ENCODE results near the gene TTLL4.
A peak's percentile ranks its signal among the peaks of the same experiment; 100 is the strongest.

Gene TTLL4

DNA sequence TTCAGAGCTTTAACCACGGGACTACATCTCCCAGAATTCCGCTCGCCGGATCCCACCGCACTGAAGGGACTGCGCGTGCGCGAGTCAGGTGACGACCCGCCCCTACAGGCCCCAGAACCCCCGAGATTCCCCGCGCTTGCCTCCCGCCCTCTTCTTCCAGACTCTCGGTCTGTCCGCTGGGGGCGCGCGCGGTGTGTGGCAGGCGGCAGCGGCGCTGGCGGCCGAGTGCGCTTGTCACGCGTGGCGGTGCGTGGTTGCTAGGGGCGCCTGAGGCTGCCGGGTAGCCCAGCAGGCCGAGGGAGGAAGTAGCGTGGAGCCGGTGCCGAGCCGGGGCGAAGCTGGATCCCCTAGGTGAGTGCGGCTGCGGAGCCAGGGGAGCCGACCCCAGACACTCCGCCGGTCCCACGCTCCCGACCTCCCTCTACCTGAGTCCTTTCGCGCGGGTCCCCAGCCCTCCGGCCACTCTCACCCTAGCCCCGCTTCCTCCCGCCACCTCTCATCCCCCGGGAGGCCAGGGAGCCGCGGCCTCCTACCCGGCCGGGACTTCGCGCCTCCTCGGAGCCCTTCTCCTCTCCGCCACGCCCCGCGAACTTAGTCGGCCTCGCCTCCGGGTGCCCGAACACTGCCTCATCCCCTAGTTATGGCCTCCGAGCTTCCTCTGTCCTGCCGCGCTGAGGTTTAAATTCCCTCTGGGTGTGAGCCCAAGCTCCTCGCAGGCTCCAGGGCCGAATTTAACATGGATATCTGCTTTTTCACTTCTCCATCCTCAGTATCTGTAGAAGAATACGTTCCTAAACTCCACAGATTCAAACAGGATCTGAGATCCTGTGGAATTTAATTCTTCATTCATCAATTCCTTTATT, at the start of gene TTLL4:
Gene TTLL4, plus strand, starts transcription at position 149 of the 863 bp plus-strand sequence. CDS start 26,842 bp downstream, outside the sequence.
- peak; percentile 99 for DNase-seq

GRCh38 chr2:218662377-218662776, 48.3 kb upstream of the TTLL4 start:
- DNase-seq: no peak

GRCh38 chr2:218662827-218663226, 47.8 kb upstream of the TTLL4 start:
- DNase-seq: no peak

DNA sequence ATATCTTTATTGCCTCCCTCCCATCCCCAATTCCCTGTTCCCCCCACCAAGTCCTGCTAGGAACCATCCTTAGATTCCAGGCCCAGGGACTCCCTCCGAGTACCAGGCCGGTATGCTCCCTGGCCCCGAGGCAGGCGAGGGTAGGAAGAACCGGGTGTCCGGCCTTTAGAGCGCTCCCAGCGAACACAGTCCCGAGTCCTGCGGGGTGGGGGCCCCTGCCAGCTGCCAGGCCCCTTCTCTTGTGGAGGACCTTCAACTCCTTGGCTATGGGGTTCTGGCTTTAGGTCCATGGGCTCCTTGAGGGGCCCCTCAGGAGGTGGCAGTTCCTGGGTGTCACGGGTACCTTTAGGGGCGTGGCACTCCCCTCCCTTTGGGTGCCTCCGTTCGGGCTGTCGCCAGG, 46.7 kb upstream of the TTLL4 start:
- no peak for DNase-seq

DNA sequence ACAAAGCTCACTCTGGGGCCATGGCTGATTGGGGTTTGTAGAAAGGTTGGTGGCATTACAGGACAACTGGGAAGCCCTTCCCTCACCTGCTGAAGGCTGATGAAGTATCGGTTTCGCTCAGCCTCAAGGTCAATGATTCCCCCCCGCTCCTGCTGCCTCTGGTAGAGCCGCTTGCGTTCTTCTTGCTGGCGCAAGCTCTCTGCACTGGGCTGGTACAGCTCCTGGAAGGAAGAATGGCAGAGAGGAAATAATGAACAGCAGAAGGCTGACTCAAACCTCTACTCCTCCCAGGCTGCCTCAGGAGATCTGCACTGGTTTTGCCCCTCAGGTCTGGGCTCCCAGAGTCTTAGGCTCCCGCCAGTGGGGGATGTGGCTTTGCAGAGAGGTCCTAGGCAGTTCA, 46.0 kb upstream of the TTLL4 start:
- no peak for DNase-seq

GRCh38 chr2:218671097-218671653, 39.5 kb upstream of the TTLL4 start:
- no peak for DNase-seq

DNA sequence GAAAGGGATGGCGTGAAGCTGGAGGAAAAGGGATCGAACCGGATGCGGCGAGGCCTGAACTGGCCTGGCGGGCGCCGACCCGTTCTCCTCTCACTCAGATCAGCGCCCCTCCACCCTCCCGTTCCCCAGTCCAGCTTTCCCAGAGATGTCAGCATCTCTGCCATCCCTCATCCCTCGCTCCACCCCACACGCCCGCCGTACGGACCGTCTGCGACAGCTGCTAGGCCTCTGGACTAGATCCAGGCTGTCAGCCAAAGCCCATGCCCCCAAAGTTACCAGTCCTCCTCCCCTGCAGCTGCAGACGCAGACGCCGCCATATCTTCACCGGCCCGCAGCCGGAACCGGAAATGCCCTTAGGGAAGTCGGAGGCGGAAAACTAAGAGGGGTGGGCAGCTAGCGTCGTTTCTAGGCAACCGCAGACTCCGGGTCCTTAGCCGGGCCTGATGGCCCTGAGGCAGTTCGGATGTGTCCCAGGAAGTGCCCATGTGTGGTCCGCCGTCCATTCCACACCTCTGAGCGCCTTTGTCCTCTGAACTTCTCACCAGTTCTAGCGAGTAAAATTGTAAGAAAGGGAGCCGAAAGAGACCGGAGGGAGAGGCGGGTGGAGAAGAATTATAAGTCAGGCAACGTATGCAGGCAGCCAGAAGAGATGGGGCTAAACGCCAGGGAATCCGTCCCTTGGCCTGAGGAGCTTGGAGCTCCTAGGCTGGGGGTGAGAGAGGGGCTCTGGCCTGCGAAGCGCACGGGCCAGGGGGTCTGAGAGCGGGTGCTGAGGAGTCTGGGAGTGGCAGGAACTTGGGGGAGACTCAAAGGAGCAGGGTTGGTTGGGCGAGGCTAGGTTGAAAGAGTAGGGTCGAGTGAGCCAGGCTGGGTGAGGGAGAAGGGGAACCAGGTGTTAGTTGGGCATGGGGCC, 38.7 kb upstream of the TTLL4 start, which contains the start of the genes RNF25 and STK36:
Gene RNF25, minus strand, starts transcription at position 349 of the 913 bp plus-strand sequence. Its CDS starts 32 bp downstream, at position 317.
Gene STK36, plus strand, starts transcription at position 433 of the 913 bp plus-strand sequence. CDS start 744 bp downstream, outside the sequence.
- DNase-seq: peak; percentile 90

GRCh38 chr2:218679119-218679518, 31.5 kb upstream of the TTLL4 start:
- DNase-seq: no peak

- no peak for DNase-seq
Observed at GRCh38 chr2:218680061-218680460, 30.6 kb upstream of the TTLL4 start.

GRCh38 chr2:218687400-218688060, 23.1 kb upstream of the TTLL4 start:
- DNase-seq: peak; percentile 47

GRCh38 chr2:218691234-218691633, 19.4 kb upstream of the TTLL4 start:
- DNase-seq: no peak

GRCh38 chr2:218694405-218695145, 16.1 kb upstream of the TTLL4 start:
- DNase-seq: no peak

- no peak for DNase-seq
Observed at GRCh38 chr2:218698885-218699284, 11.8 kb upstream of the TTLL4 start.

DNA sequence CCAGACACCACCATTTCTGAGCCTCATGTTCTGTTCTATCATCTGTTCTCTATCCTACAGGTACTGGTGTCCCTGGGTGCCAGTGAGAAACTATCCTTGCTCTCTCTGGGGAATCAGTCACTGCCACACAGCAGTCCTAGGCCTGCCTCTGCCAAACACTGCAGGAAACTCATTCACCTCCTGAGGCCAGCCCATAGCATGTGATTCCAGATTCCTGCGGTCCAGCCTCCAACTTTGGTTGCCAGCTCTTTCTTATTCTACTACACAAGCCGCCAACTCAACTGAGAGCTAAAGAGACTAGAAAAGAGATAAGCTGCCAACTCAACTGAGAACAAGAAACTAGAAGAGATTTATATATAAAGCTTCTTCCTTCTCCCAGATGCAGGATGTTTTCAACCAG, 8.8 kb upstream of the TTLL4 start:
- no peak for DNase-seq

GRCh38 chr2:218703341-218703740, 7.3 kb upstream of the TTLL4 start:
- no peak for DNase-seq

GRCh38 chr2:218708086-218708485, 2.5 kb upstream of the TTLL4 start:
- DNase-seq: no peak

DNA sequence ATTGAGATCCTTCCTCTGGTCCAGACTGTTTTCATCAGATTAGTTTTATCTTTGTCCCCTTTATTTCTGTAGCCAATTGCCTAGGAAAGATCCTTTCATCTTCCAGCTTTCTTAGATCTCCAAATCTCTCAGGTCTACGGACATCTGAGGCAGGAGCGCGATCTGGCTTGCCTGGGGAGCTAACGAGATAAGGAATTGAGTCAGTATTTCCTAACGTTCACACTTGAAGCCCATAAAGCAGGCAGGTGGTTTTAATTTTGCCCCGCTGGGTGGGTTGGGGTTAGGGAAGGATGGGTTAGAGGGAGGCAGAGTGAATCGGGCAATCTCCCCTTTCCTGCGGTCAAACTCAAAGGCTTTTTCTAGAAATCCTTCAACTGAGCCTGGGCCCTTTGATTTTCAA, 727 bp upstream of the TTLL4 start:
- no peak for DNase-seq

GRCh38 chr2:218710334-218710686, 325 bp upstream of the TTLL4 start:
- DNase-seq: no peak

GRCh38 chr2:218711550-218711929, 905 bp downstream of the TTLL4 start:
- no peak for DNase-seq

- no peak for DNase-seq
Observed at GRCh38 chr2:218713922-218714321, 3.3 kb downstream of the TTLL4 start.

- DNase-seq: no peak
Observed at GRCh38 chr2:218716070-218716469, 5.4 kb downstream of the TTLL4 start.

- DNase-seq: no peak
Observed at GRCh38 chr2:218717262-218717661, 6.6 kb downstream of the TTLL4 start.
